ENCODE measurements around the gene RIMBP3C. TPM values are rescaled to one million over a fixed set of nuclear protein-coding genes. Genes with fewer than 3 reads are reported as not detected.

Gene RIMBP3C, protein sequence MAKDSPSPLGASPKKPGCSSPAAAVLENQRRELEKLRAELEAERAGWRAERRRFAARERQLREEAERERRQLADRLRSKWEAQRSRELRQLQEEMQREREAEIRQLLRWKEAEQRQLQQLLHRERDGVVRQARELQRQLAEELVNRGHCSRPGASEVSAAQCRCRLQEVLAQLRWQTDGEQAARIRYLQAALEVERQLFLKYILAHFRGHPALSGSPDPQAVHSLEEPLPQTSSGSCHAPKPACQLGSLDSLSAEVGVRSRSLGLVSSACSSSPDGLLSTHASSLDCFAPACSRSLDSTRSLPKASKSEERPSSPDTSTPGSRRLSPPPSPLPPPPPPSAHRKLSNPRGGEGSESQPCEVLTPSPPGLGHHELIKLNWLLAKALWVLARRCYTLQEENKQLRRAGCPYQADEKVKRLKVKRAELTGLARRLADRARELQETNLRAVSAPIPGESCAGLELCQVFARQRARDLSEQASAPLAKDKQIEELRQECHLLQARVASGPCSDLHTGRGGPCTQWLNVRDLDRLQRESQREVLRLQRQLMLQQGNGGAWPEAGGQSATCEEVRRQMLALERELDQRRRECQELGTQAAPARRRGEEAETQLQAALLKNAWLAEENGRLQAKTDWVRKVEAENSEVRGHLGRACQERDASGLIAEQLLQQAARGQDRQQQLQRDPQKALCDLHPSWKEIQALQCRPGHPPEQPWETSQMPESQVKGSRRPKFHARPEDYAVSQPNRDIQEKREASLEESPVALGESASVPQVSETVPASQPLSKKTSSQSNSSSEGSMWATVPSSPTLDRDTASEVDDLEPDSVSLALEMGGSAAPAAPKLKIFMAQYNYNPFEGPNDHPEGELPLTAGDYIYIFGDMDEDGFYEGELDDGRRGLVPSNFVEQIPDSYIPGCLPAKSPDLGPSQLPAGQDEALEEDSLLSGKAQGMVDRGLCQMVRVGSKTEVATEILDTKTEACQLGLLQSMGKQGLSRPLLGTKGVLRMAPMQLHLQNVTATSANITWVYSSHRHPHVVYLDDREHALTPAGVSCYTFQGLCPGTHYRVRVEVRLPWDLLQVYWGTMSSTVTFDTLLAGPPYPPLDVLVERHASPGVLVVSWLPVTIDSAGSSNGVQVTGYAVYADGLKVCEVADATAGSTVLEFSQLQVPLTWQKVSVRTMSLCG (N-terminal part only)
- under 0.01 and 0.09 TPM in 2 replicates for total RNA-seq

DNA sequence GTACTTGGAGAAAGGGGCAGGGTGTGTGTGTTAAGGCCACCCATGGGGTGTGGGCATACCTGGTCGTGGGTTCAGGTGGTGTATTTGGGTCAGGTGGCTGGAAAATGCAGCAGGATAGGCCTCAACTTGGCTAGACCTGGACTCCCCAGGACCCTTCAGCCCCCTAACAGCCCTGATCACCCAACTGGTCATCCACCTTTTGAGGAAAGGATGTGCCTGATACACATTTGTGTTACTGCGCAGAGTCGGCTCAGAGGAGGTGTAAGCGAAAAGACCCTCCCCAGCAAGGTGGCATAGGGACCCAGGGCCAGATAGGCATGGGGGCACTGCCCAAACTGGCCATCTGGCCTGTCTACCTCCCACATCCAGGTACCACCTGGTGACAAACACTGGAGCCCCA, at the start of gene RIMBP3C:
Gene RIMBP3C (minus strand): TSS at position 101 of the 400 bp plus-strand sequence. CDS start 485 bp downstream, outside the sequence.

DNA sequence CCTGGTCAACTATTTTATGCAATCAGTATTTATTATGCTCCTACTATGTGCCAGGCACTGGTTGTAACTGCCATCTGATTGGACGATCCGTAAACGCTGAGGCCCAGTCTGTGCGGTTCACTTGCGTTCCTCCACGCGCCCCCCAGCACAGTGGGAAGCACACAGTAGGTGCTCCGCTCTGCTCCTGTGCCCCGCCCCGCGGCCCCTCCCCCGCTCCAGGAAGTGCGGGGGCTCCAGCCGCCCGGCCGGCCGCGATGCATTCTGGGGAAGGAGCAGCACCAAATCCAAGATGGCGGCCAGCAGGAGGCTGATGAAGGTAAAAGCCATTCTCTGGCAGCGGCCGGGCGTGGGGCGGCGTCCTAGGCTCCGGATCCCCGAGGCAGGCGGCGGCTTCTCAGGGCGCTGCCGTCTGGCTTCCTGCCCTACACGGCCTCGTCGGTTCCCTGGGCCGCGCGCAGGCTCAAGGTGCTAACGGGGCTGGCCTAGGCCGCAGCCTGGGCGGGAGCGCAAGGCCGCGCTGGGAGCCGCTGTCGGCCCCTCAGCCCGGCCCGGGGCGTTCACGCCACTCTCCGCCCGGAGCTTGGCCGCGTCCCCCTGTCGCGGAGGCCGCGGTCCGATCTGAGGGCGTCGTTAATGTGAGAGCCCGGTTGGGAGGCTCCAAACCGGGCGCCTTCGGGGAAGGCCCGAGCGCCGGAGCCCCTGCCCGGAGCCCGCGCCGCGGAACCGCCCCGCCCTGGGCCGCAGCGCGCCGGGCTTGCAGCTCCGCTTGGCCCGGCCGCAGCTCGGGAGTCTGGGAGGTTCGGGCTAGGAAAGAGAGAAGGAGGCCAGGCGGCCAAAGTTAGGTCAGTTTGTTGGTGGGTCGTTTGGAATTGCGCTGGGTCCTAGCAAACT, 16.4 kb upstream of the RIMBP3C start, which contains the start of gene UBE2L3:
Gene UBE2L3 (plus strand): TSS at position 259 of the 891 bp plus-strand sequence. CDS start 31 bp downstream, at position 290.

Other genes with a start within 250 kb of the RIMBP3C start
- under 0.01 TPM in 1 of 2 replicates, not detected in the other for gene RIMBP3B, start 167.7 kb downstream of the RIMBP3C start, total RNA-seq
- gene HIC2, start 134.1 kb downstream of the RIMBP3C start, total RNA-seq = 2.6 and 2.7 TPM in 2 replicates
- 0.38 and 0.54 TPM in 2 replicates for gene TMEM191C, start 84.1 kb downstream of the RIMBP3C start, total RNA-seq
- 28.7 and 33.7 TPM in 2 replicates for gene UBE2L3, start 16.3 kb upstream of the RIMBP3C start, total RNA-seq
- 14.1 and 18.4 TPM in 2 replicates for gene YDJC, start 78.6 kb upstream of the RIMBP3C start, total RNA-seq
- 0.09 and 0.28 TPM in 2 replicates for gene CCDC116, start 81.3 kb upstream of the RIMBP3C start, total RNA-seq
- gene SDF2L1, start 90.8 kb upstream of the RIMBP3C start, total RNA-seq = 34.9 and 52.6 TPM in 2 replicates
- gene PPIL2, start 114.6 kb upstream of the RIMBP3C start, total RNA-seq = 17.5 and 18.8 TPM in 2 replicates
- 3.0 and 3.5 TPM in 2 replicates for gene YPEL1, start 184.3 kb upstream of the RIMBP3C start, total RNA-seq